Adipocyte (in vitro differentiated cells): Measurements from ENCODE around the gene HNRNPAB.

Experiments used
- DNase-seq: peaks from one replicate; pipeline ENCODE4 v3.0.0-alpha.2; 2015; ENCODE audit warnings: low read depth
- H3K27me3 ChIP-seq: replicated peaks from 2 replicates; pipeline ENCODE4 v1.7.0; 2013; ENCODE audit warnings: mild to moderate bottlenecking, low read length, moderate library complexity; ENCODE audit not compliant: control insufficient read depth, insufficient read depth
- H3K36me3 ChIP-seq: 2 replicates; pipeline ENCODE4 v1.7.0; 2013; ENCODE audit warnings: low read length, mild to moderate bottlenecking, moderate library complexity; ENCODE audit not compliant: control insufficient read depth, insufficient read depth, severe bottlenecking
- H3K4me1 ChIP-seq: 2 replicates; pipeline ENCODE4 v1.7.0; 2013; ENCODE audit warnings: mild to moderate bottlenecking, low read length, moderate library complexity; ENCODE audit not compliant: control insufficient read depth, insufficient read depth
- H3K4me3 ChIP-seq: 2 replicates; pipeline ENCODE4 v1.7.0; 2013; ENCODE audit warnings: mild to moderate bottlenecking, low read length, moderate library complexity
- H3K9ac ChIP-seq: 2 replicates; pipeline ENCODE4 v1.7.0; 2013; ENCODE audit warnings: mild to moderate bottlenecking, low read length, moderate library complexity
- H3K9me3 ChIP-seq: 2 replicates; pipeline ENCODE4 v1.7.0; 2013; ENCODE audit warnings: mild to moderate bottlenecking, low read length, moderate library complexity; ENCODE audit not compliant: control insufficient read depth

The HNRNPAB gene

DNA sequence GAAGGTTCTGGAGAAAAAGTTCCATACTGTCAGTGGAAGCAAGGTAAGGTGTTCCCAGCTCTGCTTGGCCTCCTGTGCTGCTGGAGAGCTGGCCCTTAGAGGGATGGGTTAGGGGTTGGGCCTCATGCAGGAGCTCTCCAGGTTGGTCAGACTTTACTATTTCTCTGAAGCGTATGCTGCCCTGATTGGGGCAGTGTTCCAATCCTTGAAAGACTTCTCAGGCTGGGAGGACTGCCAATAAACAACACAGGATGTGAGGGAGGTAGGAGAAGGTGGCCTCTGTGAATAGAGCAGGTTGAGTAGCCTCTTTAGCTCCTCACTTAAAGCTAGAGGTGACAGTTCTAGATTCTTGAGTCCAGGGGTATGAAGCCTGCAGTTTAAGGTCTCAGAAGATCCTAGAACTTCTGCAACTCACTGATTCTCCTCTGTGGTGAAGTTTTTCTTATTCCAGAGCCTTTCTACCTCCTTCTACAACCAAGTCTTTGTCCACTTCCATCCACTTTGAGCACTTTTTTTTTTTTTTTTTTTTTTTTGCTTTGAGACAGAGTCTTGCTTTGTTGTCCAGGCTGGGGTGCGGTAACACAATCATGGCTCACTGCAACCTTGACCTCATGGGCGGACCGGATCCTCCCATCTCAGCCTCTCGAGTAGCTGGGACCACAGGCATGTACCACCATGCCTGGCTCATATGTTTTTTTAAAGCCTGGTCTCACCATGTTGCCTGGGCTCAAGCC lies 3.0 kb downstream of the HNRNPAB start:
- Histone ChIP-seq H3K36me3 (peaks cover 65% of the 10 kb centered on the region), H3K9ac (peak overlapping the region; percentile 96), H3K4me3 (peak overlapping the region; percentile 89)

DNA sequence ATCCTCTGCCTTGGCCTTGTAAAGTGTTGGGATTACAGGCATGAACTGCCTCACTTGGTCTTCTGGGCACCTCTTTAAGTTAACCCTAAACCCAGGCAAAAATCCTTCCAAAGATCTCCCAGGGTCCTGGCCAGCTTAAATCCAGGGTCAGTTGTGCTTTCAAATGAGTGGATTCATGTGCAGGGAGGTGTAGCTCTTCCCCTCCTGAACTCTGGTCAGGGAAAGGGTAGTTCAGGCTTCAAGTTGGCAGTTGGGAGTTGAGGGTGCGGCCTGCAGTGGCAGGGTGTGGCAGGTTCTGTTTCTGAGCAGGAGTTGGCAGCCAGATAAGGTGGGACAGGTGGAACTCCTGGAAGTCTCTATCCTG lies 3.6 kb downstream of the HNRNPAB start:
- Histone ChIP-seq H3K27me3 (no peaks in the 10 kb centered on the region), H3K4me1 (peaks cover 26% of the 10 kb centered on the region), H3K4me3 (no peak overlapping the region), H3K9me3 (no peaks in the 10 kb centered on the region), H3K36me3 (peaks cover 70% of the 10 kb centered on the region), H3K9ac (no peak overlapping the region)
- DNase-seq, result no peak

More for the DNA sequence above, 3.0 kb downstream of the HNRNPAB start:
- DNase-seq, result no peak
- Histone ChIP-seq H3K4me1 (peaks cover 26% of the 10 kb centered on the region), H3K9me3 (no peaks in the 10 kb centered on the region), H3K27me3 (no peaks in the 10 kb centered on the region)

DNA sequence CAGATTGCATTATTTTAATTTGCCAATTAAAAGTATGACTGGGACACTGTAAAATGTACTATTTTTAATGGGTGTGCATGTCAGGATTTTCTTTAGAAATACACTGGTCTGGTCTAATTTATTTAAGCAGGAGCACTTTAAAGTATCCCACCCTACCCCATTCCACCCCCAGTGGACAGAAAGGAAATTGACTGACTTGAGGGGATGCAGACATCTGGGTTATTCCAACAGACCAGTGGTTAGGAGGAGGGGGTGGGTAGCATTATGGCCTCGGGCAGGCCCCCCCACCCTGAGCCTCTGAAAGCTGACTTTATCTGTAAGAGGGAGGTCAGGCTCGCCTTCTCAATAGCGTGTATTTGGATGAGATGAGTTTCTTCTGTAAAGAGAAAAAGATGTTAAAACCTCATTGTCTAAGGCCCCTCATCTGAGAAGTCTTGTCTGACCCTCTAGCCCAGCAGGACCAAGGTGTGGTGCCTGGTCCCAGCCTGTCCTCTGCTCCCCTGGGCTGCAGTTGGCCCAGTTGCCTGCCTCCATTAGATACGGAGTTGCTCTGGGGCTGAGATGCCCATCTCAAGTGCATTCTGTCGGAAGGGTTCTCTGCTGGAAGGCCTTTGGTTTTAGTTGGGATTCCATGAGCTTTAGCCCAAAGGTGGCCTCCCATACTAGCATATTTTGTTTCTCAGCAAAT lies 4.4 kb downstream of the HNRNPAB start:
- Histone ChIP-seq H3K9ac (no peak overlapping the region), H3K4me1 (peaks cover 26% of the 10 kb centered on the region), H3K4me3 (no peak overlapping the region), H3K27me3 (no peaks in the 10 kb centered on the region), H3K9me3 (no peaks in the 10 kb centered on the region), H3K36me3 (peaks cover 78% of the 10 kb centered on the region)
- no peak for DNase-seq

DNA sequence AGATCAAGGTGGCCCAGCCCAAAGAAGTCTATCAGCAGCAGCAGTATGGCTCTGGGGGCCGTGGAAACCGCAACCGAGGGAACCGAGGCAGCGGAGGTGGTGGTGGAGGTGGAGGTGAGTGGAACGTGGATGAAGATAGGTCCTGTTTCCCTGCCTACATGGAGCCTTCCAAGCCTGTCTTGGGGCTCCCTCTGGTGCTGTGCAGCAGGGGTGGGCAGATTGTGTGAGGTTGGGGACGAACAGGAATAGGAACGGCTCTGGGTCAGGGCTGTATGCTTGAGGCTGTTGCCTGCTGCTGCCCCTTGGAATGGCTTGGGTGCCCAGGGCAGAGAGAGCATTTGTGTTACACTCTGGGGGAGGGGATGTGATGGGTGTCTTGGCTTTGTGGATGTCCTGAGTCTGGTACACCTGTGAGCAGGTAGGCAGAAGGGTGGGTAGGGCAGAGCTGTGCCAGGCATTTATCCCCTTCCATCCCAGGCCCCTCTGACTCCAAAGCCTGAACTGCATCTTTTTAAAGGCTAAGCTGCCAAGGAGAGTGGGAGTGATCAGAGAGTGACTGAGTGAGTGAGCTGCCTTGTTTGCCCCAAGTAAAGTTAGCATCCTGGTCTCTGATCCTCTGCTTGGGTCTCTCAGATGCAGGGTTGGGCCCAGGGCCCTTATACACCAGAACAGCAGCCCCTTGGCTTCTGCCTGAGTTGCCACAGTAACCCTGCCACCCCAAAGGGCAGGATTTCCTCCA lies 5.2 kb downstream of the HNRNPAB start:
- Histone ChIP-seq H3K4me3 (no peak overlapping the region), H3K27me3 (no peaks in the 10 kb centered on the region), H3K36me3 (peaks cover 85% of the 10 kb centered on the region), H3K9me3 (no peaks in the 10 kb centered on the region), H3K9ac (no peak overlapping the region), H3K4me1 (peaks cover 26% of the 10 kb centered on the region)
- DNase-seq, result no peak

DNA sequence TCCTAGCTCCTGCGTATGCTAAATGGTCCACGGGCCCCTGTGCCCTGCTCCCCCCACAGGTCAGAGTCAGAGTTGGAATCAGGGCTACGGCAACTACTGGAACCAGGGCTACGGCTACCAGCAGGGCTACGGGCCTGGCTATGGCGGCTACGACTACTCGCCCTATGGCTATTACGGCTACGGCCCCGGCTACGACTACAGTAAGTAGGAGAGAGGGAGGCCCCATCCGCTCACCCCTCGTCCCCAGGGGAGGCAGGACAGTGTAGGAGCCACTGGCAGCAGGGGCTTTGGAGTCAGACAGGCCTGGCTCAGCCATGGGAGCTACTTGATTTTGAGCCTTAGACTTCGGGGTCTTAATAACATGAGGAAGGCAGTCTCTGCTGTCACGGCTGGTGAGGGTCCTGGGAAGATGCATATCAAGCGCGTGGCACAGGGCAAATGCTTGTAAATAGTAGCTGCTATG lies 5.8 kb downstream of the HNRNPAB start:
- Histone ChIP-seq H3K9ac (no peak overlapping the region), H3K27me3 (no peaks in the 10 kb centered on the region), H3K4me3 (no peak overlapping the region), H3K36me3 (peaks cover 91% of the 10 kb centered on the region), H3K9me3 (no peaks in the 10 kb centered on the region), H3K4me1 (peaks cover 26% of the 10 kb centered on the region)
- no peak for DNase-seq

DNA sequence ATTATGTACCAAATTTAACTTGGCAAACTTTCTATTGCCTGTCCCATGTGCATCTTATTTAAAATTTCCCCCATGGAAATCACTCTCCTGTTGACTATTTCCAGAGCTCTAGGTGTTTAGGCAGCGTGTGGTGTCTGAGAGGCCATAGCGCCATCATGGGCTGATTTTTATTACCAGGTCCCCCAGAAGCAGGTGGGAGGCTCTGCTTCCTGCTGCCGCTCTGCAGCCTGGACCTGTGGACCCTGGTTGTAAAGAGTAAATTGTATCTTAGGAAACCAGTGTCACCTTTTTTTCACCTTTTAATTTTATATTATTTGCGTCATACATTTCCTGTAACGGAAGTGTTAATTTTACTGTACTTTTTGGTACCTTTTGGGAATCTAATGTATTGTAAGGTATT lies 6.4 kb downstream of the HNRNPAB start:
- DNase-seq, result no peak
- Histone ChIP-seq H3K9ac (no peak overlapping the region), H3K4me1 (peaks cover 26% of the 10 kb centered on the region), H3K4me3 (no peak overlapping the region), H3K9me3 (no peaks in the 10 kb centered on the region), H3K27me3 (no peaks in the 10 kb centered on the region), H3K36me3 (peaks cover 97% of the 10 kb centered on the region)

DNA sequence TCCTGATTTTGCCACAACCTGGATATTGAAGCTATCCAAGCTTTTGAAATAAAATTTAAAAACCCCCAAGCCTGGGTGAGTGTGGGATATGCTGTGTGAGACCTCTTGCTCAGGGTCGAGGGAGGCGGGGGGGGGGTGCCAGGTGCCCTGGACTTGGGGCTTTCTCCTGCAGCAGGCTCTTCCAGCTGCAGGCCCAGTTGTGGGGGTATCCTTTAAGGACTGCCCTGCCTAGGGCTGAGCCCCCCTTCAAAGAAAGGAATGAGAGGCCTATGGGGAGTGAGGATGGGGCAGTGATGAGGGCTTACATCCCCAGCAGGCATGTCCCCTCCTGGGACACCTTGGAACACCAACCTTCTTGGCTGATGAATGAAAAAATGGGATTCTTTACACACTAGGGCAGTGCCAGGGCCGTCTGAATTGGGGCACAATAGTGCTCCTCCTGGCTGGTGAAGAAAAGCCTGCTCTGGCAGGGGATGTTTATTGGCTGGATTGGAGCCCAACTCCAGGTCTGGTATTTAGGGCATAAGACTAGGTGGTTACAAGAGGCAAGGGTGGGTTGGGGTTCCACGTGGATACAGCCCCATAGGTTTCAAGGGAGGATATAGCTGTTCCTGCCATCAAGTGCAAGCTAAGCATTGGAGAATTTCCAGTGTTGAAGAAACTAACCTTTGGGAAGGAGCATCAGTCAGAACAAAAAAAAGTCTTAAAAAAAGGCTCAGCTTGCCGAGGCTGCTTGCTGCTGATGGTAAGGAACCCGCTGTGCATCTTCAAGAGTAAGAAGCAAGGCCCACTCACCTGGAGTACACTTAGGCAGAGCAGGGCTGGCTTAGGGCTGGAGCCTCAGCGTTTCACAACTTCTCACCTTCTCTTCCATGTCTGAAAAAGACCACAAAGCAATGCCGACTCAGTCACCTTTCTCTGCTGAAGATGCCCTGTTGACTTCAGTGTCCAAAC lies 7.0 kb downstream of the HNRNPAB start:
- no peak overlapping the region for H3K9ac ChIP-seq
- no peaks in the 10 kb centered on the region for H3K9me3 ChIP-seq
- DNase-seq, result no peak
- H3K27me3 ChIP-seq, result no peaks in the 10 kb centered on the region
- peaks cover 99% of the 10 kb centered on the region for H3K36me3 ChIP-seq
- H3K4me1 ChIP-seq, result peaks cover 19% of the 10 kb centered on the region
- no peak overlapping the region for H3K4me3 ChIP-seq

DNA sequence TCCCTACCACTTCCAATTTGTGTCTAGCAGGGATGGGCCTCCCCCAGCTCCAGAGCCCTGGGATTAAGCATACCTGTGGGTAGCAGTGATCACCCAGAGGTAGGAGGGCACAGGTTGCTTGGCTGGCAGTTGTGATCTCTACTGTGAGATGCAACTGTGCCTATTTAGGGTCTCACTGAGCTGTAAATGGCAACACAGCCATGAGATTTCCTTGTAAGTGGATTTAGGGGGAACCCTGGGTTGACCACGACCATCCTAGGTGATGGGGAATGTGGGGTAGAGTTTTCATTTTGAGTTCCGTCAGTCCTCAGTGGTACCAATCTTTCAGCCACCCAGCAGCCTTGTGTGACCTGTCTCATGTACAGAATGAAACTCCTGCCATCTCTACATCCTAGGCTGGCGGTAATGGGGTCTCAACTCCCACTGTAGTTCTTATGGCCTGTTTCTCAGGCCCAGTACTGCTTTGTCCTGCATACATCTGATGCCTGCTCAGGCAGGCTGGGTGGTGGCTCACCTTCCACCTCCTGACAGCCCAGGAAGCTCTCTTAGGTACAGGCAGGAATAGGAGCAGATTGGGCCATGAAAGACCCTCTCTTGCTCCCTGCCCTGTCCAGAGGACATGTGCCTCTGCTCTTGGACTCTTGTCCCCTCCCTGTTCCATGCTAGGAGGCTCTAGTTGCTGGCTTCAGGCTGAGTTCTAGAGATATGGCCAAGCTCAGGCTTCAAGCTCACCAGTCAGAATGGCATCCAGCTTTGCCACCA lies 8.1 kb downstream of the HNRNPAB start:
- no peak for DNase-seq
- H3K9ac ChIP-seq, result no peak overlapping the region
- peaks cover 96% of the 10 kb centered on the region for H3K36me3 ChIP-seq
- H3K27me3 ChIP-seq, result no peaks in the 10 kb centered on the region
- H3K4me3 ChIP-seq, result no peak overlapping the region
- H3K4me1 ChIP-seq, result peaks cover 9% of the 10 kb centered on the region
- H3K9me3 ChIP-seq, result no peaks in the 10 kb centered on the region

DNA sequence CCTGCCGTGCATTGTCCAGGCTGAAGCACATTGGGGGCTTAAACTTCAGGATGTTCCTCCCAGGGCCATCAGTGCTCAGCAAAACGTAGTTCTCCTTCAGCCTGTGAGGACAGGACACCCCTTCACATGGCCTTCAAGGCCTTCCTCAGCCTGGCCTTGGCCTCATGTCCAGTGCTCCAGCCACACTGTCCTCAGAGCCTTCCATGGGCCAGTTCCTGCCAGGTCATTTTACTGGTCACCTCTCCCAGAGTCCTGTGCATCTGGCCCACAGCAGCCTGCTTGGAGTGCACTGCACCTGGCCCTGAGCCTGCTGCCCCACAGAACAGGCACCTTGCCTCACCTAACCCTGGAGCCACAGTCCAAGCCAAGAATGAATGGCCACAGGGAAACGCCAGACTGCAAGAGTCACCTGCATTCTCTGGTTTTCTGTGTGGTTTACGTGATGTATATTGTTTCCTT lies 8.7 kb downstream of the HNRNPAB start:
- no peaks in the 10 kb centered on the region for H3K27me3 ChIP-seq
- no peak overlapping the region for H3K9ac ChIP-seq
- H3K36me3 ChIP-seq, result peaks cover 90% of the 10 kb centered on the region
- no peaks in the 10 kb centered on the region for H3K9me3 ChIP-seq
- no peak for DNase-seq
- H3K4me1 ChIP-seq, result peaks cover 3% of the 10 kb centered on the region
- no peak overlapping the region for H3K4me3 ChIP-seq

DNA sequence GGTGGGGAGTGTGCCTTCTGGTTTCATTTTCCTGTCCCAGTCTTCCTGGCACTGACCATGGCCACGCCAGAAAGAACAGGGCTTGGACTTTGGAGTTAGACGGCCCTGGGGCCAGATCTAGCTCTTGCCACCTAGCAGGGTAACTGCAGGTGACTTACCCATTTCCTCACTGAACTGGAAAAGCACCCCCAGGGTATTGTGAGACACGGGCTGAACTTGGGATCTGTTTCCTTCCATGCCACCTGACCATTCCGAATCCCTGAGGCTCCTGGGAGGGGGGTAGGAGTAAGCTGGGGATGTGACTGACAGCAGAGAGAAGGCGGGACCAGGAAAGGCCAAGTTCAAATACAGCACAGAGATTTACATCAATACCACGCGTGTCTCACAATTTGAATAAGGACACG lies 9.4 kb downstream of the HNRNPAB start:
- Histone ChIP-seq H3K9me3 (no peaks in the 10 kb centered on the region), H3K4me3 (no peak overlapping the region), H3K4me1 (no peaks in the 10 kb centered on the region), H3K27me3 (no peaks in the 10 kb centered on the region), H3K9ac (no peak overlapping the region), H3K36me3 (peaks cover 90% of the 10 kb centered on the region)
- DNase-seq, result no peak
